Gastrocnemius medialis (tissue), 4 donors: ENCODE measurements around the gene RBM28.

Source experiments
- CTCF ChIP-seq, 5 experiments: fragments of 450-650 bp in 3 of 5; fragments of 200-600 bp in 2 of 5; sonication (generic) in 2 of 5; IDR thresholded peaks in 4 of 5; conservative IDR thresholded peaks in 1 of 5; 1 replicate in 4 of 5; 2 replicates in 1 of 5; pipeline ENCODE4 v1.5.1; 2016 to 2019; ENCODE audit warnings: antibody characterized with exemption in 5 of 5, mild to moderate bottlenecking in 3 of 5, moderate library complexity in 3 of 5
- POLR2A ChIP-seq, 2 donors: fragments of 450-650 bp; IDR thresholded peaks; one replicate each; pipeline ENCODE4 v1.6.1; 2017; ENCODE audit warnings: antibody characterized with exemption in 2 of 2, mild to moderate bottlenecking in 2 of 2, moderate library complexity in 2 of 2

GRCh38 chr7:128383776-128384175 is 40.1 kb upstream of the RBM28 start:
- TF ChIP-seq CTCF (IDR thresholded peaks at IDR 0.05 in 4 of 5, conservative IDR thresholded peaks at IDR 0.05 in 1 of 5): no peak
- TF ChIP-seq POLR2A (IDR thresholded peaks at IDR 0.05): no peak
